ENCODE measurements around the gene UBE2E2. TPM values are rescaled to one million over a fixed set of nuclear protein-coding genes. Genes with fewer than 3 reads are reported as not detected.

UBE2E2 gene
- total RNA-seq, 4 donors from 2014 or later = 3.1 to 58.5 (median 25.0) TPM

- Histone ChIP-seq H3K4me3 (no peak overlapping the region), H3K27ac (no peak overlapping the region)
- DNase-seq = no peak
Measured at GRCh38 chr3:23600167-23600871, 397.2 kb downstream of the UBE2E2 start.

DNA sequence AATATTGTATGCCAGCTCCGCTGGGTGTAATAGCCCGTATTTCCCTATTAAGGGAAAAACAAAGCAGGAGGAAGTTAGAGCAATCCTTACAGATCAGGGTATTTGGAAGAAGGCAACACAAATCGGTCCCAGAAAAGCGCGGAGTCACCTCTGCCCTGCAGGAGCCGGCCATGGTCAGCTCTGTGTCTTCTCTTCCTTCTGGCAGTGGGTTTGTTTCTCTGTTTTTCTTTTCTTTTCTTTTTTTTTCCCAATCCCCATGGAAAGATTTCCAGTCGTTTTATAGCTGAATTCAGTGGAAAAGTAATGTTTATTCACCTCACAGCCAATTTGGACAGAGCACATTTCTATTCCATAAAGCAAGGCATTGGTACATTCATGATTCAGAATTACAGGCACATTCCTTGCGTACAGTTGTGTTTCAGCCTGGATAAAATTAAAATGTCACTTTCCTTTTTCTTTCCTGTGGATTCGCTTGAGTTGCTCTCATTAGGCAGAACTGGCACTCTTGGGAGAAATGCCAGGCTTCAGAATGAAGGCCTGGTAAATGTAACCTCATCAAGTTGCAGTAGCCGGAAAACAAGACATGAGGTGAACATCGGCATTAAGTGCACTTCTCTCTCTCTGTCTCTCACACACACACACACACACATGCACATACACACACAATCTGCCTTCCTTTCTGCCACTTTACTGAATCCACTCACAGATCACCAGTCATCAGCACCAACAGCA, 398.1 kb downstream of the UBE2E2 start:
- H3K4me3 ChIP-seq = no peak overlapping the region

More at GRCh38 chr3:23600167-23600871, 397.2 kb downstream of the UBE2E2 start:
- TF ChIP-seq POLR2A (IDR thresholded peaks at IDR 0.05) = no peak
- TF ChIP-seq, protein P1, sequence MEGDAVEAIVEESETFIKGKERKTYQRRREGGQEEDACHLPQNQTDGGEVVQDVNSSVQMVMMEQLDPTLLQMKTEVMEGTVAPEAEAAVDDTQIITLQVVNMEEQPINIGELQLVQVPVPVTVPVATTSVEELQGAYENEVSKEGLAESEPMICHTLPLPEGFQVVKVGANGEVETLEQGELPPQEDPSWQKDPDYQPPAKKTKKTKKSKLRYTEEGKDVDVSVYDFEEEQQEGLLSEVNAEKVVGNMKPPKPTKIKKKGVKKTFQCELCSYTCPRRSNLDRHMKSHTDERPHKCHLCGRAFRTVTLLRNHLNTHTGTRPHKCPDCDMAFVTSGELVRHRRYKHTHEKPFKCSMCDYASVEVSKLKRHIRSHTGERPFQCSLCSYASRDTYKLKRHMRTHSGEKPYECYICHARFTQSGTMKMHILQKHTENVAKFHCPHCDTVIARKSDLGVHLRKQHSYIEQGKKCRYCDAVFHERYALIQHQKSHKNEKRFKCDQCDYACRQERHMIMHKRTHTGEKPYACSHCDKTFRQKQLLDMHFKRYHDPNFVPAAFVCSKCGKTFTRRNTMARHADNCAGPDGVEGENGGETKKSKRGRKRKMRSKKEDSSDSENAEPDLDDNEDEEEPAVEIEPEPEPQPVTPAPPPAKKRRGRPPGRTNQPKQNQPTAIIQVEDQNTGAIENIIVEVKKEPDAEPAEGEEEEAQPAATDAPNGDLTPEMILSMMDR (IDR thresholded peaks at IDR 0.05) = no peak
- no peaks in the 10 kb centered on the region for H3K27me3 ChIP-seq
- intact Hi-C loops (cut with DNase I; ENCODE audit: low total_unique reads) = no loop called here
- H3K4me1 ChIP-seq = peaks cover 0 to 5% of the 10 kb centered on the region in 2 donors
- H3K36me3 ChIP-seq = no peaks in the 10 kb centered on the region
- no peaks in the 10 kb centered on the region for H3K9me3 ChIP-seq

DNA sequence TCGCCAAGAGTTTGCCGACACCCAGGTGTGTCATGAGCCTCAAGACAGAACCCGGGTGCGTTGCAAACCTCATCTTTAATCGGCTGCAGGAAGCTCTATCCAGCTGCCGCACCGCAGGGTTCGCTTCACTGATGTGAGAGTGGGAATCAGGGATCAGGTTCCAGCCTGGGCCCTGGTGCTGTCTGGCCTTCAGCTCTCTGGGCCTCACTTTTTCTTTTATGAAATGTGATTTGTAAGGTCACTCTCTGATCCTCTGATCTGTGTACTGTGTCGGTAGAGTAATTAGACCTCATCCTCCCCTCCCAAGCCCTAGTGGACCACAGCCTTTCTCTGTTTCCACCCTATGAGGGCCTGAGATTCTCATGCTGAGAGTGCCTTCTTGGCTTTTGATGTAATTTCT, 399.8 kb downstream of the UBE2E2 start:
- DNase-seq = no peak
- H3K4me1 ChIP-seq = peaks cover 0 to 5% of the 10 kb centered on the region in 2 donors
- H3K36me3 ChIP-seq = no peaks in the 10 kb centered on the region
- H3K9me3 ChIP-seq = no peaks in the 10 kb centered on the region
- intact Hi-C loops (cut with DNase I; ENCODE audit: low total_unique reads) = no loop called here
- H3K4me3 ChIP-seq = no peak overlapping the region
- TF ChIP-seq POLR2A (IDR thresholded peaks at IDR 0.05) = no peak
- TF ChIP-seq, protein P1 (IDR thresholded peaks at IDR 0.05) = no peak
- H3K27ac ChIP-seq = no peak overlapping the region
- H3K27me3 ChIP-seq = no peaks in the 10 kb centered on the region

More for the DNA sequence above, 398.1 kb downstream of the UBE2E2 start:
- no peak for DNase-seq
- Histone ChIP-seq H3K27ac (no peak overlapping the region), H3K4me1 (peaks cover 0 to 5% of the 10 kb centered on the region in 2 donors), H3K36me3 (no peaks in the 10 kb centered on the region), H3K9me3 (no peaks in the 10 kb centered on the region), H3K27me3 (no peaks in the 10 kb centered on the region)
- intact Hi-C loops (cut with DNase I; ENCODE audit: low total_unique reads) = no loop called here
- TF ChIP-seq, protein P1 (IDR thresholded peaks at IDR 0.05) = no peak
- TF ChIP-seq POLR2A (IDR thresholded peaks at IDR 0.05) = no peak

GRCh38 chr3:23607184-23607847, 404.2 kb downstream of the UBE2E2 start:
- no peak for TF ChIP-seq POLR2A (IDR thresholded peaks at IDR 0.05)
- TF ChIP-seq, protein P1 (IDR thresholded peaks at IDR 0.05) = no peak
- Histone ChIP-seq H3K4me3 (no peak overlapping the region), H3K9me3 (no peaks in the 10 kb centered on the region), H3K36me3 (no peaks in the 10 kb centered on the region), H3K27ac (no peak overlapping the region), H3K27me3 (no peaks in the 10 kb centered on the region), H3K4me1 (peaks cover 0 to 5% of the 10 kb centered on the region in 2 donors)
- intact Hi-C loops (cut with DNase I; ENCODE audit: low total_unique reads) = no loop called here
- DNase-seq = no peak
